ENCODE measurements around the gene ZSWIM9.
"Not testable (repeated sequence)": the region's sequence is repeated elsewhere in the genome, so short reads cannot be mapped to it uniquely, and the experiment has no call there.

The ZSWIM9 gene

DNA sequence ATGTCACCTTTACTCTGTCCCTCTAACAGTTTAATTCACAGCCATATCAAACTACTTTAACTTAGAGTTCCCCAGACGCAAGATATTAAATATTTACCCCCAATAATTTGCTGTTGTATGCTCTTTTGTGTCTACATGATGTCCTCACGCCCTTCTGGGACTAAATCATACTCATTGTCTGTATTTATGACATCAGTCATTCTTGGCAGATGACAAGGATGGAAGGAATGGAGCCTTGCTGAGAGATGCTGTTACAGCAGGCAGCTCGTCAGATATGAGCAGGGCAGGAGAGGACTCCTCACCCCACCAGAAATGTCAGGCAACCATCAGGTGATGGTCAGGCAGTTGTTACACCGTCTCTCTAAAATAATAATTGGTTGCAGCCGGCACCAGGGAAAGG lies 43.5 kb downstream of the ZSWIM9 start:
- DNase-seq = no peak

DNA sequence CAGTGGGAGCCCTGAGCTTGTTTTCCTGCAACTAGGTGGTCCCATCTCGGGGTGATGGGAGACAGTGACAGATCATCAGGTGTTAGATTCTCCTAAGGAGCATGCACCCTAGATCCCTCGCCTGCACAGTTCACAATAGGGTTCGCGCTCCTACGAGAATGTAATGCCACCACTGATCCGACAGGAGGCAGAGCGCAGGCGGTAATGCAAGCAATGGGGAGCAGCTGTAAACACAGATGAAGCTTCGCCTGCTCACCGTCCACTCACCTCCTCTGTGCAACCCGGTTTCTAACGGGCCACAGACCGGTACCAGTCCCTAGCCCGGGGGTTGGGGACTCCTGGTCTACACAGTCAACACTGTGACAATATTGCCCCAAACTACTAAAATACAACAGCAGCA lies 46.5 kb downstream of the ZSWIM9 start:
- no peak for DNase-seq

DNA sequence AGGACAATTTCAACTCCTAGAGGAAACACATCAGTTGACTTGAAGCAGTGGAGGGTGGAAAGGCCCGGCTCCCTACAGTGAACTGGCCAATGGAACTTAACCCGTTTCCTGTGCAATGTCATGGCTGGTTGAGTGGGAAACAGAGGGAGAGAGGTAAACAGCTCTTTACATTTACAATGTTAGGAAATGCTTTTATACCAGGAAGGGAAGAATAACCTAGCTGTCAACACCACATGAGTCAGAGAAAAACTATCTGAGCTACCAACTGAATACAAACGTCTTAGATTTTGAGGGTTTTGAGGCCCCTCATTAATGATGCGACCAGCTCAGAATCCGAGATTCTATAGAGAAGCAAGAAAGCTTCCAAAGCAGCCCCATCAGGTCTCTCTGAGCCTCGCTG lies 48.5 kb downstream of the ZSWIM9 start:
- no peak for DNase-seq

DNA sequence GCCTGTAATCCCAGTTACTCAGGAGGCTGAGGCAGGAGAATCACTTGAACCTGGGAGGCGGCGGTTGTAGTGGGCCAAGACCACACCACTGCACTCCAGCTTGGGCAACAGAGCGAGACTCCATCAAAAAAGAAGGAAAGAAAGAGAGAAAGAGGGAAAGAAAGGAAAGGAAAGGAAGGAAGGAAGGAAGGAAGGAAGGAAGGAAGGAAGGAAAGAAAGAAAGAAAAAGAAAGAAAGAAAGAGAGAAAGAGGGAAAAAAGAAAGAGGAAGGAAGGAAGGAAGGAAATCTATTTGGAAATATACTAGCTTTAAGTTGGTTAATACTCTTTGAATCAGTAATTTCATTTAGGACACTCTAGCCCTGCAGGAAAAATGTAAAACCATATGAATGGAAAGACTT lies 50.3 kb downstream of the ZSWIM9 start:
- DNase-seq = not testable (repeated sequence)

DNA sequence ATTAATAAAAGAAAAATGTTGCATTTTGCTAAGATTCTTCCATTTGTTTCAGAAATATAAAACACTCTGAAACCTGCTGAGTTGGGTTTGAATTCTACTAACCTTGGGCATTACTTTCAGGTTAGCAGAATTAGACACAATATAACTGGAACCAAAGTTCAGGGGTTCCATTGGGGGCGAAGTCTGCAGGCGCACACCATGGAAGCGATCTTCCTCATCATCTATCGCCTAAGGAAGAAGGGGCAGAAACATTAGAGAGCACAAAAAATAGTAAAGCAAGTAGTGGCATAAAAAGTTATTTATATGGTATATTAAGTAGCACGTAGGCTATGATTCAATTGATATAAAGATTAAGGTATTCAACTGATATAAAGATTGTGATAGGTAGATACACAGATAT lies 51.1 kb downstream of the ZSWIM9 start:
- no peak for DNase-seq

DNA sequence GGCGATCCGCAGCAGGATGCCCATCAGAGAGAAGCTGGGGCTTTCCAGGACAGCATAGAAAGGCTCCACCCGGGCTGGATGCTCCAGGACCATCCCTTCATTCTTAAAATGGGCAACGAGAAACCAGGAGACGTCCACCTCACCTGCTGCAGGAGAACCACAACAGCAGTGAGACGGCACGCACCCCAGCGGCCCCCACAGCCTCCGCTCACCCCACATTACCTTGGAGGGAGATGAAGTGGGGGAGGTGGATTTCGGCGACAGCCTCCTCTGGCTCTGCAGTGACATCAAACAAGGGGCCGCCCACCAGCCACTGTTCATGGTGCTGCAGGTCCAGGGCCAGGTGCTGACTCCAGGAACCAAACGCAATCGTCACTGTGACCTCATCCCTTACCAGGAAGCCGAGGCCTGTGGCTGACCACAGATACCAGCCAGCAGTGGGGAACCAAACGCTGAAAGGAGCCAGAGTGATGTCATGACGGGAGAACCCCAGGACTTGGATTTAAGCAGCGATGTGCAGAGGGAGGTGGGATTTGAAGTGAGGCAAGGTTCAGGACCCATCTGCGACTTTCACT lies 60.2 kb downstream of the ZSWIM9 start:
- no peak for DNase-seq

DNA sequence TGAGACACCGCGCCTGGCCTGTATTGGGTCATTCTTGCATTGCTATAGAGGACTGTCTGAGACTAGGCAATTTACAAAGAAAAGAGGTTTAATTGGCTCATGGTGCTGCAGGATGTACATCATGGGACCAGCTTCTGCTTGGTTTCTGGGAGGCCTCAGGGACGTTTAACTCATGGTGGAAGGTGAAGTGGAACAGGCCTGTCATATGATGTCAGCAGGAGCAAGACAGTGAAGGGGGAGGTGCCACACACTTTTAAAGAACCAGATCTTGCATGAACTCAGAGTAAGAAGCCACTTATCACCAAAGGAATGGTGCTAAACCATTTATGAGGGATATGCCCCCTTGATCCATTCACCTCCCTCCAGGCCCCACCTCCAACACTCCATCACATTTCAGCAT lies 66.6 kb downstream of the ZSWIM9 start:
- DNase-seq = no peak

DNA sequence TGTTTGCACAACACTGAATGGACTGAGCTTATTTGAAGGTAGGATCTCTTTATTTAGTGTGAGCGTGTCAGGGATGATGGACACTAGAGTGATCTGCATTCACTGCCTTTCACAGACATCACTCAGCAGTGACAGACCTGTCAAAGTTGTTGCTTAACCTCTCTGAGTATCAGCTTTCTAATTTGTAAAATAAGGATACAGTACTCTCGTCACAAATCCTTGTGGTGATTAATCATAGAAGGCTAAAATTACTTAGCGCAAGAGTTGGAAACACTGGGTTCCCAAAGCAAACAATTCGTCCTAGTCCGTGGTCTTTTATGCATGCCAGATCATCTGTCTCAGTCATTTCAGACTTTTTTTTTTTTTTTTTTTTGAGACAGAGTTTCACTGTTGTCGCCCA lies 68.6 kb downstream of the ZSWIM9 start:
- DNase-seq = no peak

DNA sequence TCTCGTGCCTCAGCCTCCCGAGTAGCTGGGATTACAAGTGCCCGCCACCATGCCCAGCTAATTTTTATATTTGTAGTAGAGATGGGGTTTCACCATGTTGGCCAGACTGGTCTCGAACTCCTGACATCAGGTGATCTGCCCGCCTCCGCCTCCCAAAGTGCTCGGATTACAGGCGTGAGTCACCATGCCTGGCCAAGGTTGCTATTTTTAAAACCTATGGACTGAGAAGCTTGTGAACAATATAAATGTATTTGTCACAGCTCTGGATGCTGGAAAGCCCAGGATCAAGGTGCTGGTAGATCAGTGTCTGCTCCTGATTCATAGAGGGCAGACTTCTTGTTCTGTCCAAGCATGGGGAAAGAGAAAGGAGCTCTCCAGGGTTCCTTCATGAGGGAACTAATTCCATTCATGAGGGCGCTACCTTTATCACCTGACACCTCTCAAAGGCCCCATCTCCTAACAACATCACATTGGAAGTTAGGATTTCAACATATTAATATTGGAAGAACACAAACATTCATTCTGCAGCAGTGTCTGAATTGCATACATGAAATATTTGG lies 69.2 kb downstream of the ZSWIM9 start:
- DNase-seq = no peak

DNA sequence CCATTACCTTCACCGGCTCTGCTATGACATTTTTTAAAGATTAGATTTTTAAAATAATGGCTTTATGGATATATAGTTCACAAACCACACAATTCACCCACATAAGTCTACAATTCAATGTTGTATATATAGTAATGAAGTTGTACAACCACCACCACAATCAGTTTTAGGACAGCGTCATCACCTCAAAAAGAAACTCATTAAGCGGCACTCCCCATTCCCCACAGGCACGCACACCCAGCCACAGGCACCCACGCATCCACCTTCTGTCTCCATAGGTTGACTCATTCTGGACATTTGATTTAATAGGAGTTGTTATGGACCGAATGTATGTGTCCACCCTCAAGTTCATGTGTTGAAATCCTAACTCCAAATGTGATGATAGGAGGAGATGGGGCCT lies 71.3 kb downstream of the ZSWIM9 start:
- not testable (repeated sequence) for DNase-seq

DNA sequence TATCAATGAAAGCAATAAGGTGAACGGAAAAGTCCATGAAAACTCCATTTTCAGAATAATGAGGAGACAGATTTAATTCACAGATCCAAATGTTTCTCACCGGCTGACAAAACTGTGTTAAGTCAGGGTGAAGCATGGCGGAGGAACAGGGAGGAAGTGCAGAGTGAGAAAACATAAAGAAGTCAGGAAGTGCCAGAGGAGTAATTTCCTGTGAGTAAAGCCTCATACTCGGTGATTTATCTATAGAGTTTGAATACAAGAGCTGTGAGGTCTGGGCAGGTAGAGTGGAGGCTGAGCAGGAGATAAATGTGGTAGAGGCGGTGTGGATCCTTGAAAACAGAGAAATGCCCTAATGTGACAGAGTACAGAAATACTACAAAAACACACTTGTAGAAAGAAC lies 73.8 kb downstream of the ZSWIM9 start:
- DNase-seq = no peak

DNA sequence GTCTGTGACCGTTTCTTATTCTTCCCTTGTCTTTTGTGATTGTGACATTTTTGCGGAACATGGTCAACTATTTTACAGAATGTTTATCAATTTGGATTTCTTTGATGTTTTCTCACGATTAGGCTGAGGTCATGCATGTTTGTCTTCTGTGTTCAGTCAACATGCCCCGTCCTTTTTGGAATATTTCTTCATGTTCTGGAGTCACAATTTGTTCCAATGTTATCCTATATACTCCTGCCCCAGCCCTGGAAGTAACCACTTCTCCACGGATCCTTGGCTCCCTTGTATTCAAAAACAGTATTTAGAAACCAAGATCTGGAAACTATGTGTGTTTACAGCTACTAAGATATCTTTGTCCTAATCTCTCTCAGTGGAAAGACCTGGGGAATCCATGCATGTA lies 75.6 kb downstream of the ZSWIM9 start:
- no peak for DNase-seq

DNA sequence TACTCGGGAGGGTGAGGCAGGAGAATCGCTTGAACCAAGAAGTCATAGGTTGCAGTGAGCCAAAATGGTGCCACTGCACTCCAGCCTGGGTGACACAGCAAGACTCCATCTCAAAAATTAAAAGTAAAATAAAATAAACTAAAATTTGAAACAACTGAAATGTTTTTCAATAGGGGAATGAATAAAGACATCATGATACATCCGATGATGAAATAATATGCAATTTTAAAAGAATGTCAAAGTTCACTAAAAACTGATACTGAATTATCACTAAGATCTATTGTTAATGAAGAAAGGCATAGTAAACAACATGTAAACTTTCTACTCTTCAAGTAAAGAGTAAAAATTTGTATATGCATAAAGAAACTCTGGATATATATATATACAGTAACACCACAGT lies 76.7 kb downstream of the ZSWIM9 start:
- no peak for DNase-seq
